Fibroblast of lung (primary cell): ENCODE results near the gene SPIB.

Experiments used
- CTCF ChIP-seq, 2 donors: IDR thresholded peaks in 1 of 2; conservative IDR thresholded peaks in 1 of 2; 1 replicate in 1 of 2; 2 replicates in 1 of 2; pipeline ENCODE4 v1.5.1; 2011 to 2012; ENCODE audit warnings: low read length in 2 of 2, control low read depth in 1 of 2, inconsistent platforms in 1 of 2, low read depth in 1 of 2, mild to moderate bottlenecking in 1 of 2
- EZH2 ChIP-seq: IDR thresholded peaks from 2 replicates; pipeline ENCODE4 v1.5.1; 2012; ENCODE audit warnings: low read length, control low read depth, mild to moderate bottlenecking; ENCODE audit errors: missing control alignments

GRCh38 chr19:50450369-50451222 is 31.9 kb downstream of the SPIB start:
- TF ChIP-seq CTCF (conservative IDR thresholded peaks at IDR 0.05 in 1 of 2, IDR thresholded peaks at IDR 0.05 in 1 of 2; ENCODE audit: low read depth in 1 of 2, low read length in 2 of 2) (no peak), EZH2 (no peak)
